Thoracic aorta (tissue), 2 donors: ENCODE results near the gene RCL1. TPM values are rescaled to one million over a fixed set of nuclear protein-coding genes. Genes with fewer than 3 reads are reported as not detected.
A peak's percentile ranks its signal among the peaks of the same experiment; 100 is the strongest.
"Not testable (repeated sequence)": the region's sequence is repeated elsewhere in the genome, so short reads cannot be mapped to it uniquely, and the experiment has no call there.

Experiments used
- ATAC-seq: fragments of 150-250 bp; one replicate; pipeline ENCODE4 v1.8.0; 2017; ENCODE audit warnings: low read depth; ENCODE audit not compliant: insufficient number of reproducible peaks, low FRiP score
- DNase-seq: peaks from one replicate; pipeline ENCODE4 v3.0.0-alpha.2; 2020; ENCODE audit warnings: low spot score
- H3K27ac ChIP-seq, 2 donors: fragments of 200-600 bp; sonication (generic); 1 replicate in 1 of 2; 2 replicates in 1 of 2; pipeline ENCODE4 v1.5.1; 2016; ENCODE audit warnings: mild to moderate bottlenecking in 2 of 2, moderate library complexity in 2 of 2
- H3K27me3 ChIP-seq: fragments of 200-600 bp; sonication (generic); replicated peaks from 2 replicates; pipeline ENCODE4 v1.6.0; 2016; ENCODE audit warnings: mild to moderate bottlenecking; ENCODE audit not compliant: insufficient read depth
- H3K36me3 ChIP-seq: fragments of 200-600 bp; sonication (generic); one replicate; pipeline ENCODE4 v1.5.1; 2016
- H3K4me1 ChIP-seq, 2 donors: fragments of 200-600 bp; sonication (generic); 1 replicate in 1 of 2; 2 replicates in 1 of 2; pipeline versions ENCODE4 v1.5.1 to v1.6.0; 2016; ENCODE audit warnings: low read depth in 2 of 2, mild to moderate bottlenecking in 1 of 2; ENCODE audit not compliant: control insufficient read depth in 1 of 2
- H3K4me3 ChIP-seq: fragments of 200-600 bp; sonication (generic); 2 replicates; pipeline ENCODE4 v1.5.1; 2016; ENCODE audit warnings: mild to moderate bottlenecking
- H3K9me3 ChIP-seq: fragments of 200-600 bp; sonication (generic); 2 replicates; pipeline ENCODE4 v1.5.1; 2016
- total RNA-seq, 2 donors: library from RNA; depleted of rRNA; stranded (reverse); fragments of >200 nt; gene quantifications; one replicate each; pipeline versions ENCODE4 v1.1.0 to v1.2.3, GENCODE V29; 2016
- TF ChIP-seq, protein P1 (sequence below): fragments of 200-600 bp; sonication (generic); IDR thresholded peaks from one replicate; pipeline ENCODE4 v1.5.1; 2019; ENCODE audit warnings: antibody characterized with exemption

Gene RCL1
- total RNA-seq, 2 donors from 2014 or later, result 29.6 to 62.2 TPM

DNA sequence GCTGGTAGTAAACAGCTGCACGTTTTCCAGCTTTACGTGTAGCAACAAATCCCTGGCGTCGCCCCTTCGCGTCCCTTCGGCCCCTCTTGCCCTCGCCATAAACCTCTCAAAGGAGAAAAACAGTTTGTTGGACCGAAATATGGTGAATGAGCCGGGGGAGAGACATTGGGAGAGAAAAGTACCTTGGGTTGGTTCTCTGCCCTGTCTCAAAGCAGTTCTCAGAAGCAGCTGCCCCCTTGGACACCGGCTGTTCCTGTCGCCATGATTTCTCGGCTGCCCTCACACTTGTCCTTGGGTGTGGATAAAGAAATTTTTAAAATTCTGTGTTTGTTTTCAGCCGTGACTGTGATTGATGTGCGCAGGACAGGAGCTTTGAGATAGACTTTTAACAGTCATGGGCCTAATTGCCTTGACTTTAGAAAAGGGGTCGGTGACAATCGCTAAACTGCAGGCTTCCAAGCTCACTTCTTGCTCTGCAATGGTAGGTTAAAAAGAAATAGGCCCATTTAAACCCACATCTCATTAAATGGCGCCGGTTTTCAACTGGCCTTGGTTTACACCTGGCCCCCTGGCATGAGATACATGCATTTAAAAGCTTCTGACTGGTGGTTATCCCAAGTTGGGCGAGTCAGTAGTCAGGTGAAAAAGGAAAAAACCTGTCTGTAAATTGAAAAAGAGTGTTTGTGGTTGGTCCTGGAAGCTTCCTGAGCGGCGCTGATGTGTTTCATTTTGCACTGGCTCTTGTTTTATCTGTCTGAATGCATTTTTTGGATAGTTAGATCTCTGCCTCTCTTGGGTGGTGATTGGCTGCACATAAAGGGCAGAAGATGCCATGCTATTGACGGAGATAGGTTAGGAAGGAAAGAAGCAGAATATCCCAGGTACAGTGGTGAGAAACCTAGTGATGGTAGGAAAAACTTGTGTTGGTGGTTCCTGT lies 983 bp downstream of the RCL1 start:
- no peaks in the 10 kb centered on the region for H3K36me3 ChIP-seq
- no peaks in the 10 kb centered on the region for H3K9me3 ChIP-seq
- TF ChIP-seq, protein P1, sequence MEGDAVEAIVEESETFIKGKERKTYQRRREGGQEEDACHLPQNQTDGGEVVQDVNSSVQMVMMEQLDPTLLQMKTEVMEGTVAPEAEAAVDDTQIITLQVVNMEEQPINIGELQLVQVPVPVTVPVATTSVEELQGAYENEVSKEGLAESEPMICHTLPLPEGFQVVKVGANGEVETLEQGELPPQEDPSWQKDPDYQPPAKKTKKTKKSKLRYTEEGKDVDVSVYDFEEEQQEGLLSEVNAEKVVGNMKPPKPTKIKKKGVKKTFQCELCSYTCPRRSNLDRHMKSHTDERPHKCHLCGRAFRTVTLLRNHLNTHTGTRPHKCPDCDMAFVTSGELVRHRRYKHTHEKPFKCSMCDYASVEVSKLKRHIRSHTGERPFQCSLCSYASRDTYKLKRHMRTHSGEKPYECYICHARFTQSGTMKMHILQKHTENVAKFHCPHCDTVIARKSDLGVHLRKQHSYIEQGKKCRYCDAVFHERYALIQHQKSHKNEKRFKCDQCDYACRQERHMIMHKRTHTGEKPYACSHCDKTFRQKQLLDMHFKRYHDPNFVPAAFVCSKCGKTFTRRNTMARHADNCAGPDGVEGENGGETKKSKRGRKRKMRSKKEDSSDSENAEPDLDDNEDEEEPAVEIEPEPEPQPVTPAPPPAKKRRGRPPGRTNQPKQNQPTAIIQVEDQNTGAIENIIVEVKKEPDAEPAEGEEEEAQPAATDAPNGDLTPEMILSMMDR, result no peak
- peaks cover 10 to 44% of the 10 kb centered on the region in 2 donors for H3K4me1 ChIP-seq
- peak; percentile 14 for ATAC-seq
- DNase-seq, result no peak
- peak overlapping the region; percentile 94 for H3K4me3 ChIP-seq
- peak overlapping the region; percentile 93 to 97 for H3K27ac ChIP-seq
- no peaks in the 10 kb centered on the region for H3K27me3 ChIP-seq

DNA sequence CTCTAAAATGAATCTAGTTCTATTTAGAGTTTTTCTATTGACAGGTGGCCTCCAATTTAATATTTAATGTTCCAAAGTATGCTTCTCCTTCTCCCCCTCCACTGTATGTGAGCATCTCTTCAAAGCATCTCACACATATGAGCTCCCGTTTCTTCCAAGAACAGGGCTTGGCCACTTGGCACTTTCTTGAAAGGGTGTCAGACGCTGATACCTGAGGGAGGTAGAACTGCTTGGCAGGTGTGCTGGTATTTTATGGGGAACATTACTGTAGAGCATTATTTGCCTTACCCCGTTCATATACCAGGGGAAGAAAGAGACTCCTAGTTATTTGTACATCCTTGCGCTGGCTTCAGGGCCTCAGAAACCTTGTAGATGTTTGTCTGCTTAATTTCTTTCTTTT lies 1.9 kb downstream of the RCL1 start:
- Histone ChIP-seq H3K27ac (no peak overlapping the region), H3K36me3 (no peaks in the 10 kb centered on the region), H3K9me3 (no peaks in the 10 kb centered on the region), H3K4me3 (peak overlapping the region; percentile 94), H3K4me1 (peaks cover 18 to 52% of the 10 kb centered on the region in 2 donors), H3K27me3 (no peaks in the 10 kb centered on the region)
- TF ChIP-seq, protein P1, result no peak
- ATAC-seq (no peak), DNase-seq (no peak)

DNA sequence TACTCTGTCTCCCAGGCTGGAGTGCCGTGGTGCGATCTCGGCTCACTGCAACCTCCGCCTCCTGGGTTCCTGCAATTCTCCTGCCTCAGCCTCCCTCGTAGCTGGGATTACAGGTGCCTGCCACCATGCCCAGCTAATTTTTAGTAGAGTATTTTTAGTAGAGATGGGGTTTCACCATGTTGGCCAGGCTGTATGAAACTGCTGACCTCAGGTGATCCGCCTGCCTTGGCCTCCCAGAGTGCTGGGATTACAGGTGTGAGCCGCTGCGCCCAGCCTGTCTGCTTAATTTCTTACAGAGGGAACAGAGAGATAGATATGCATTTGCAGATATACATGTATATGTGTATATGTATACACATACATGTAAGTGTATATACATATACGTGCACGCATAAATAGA lies 2.4 kb downstream of the RCL1 start:
- not testable (repeated sequence) for H3K9me3 ChIP-seq, H3K36me3 ChIP-seq, ATAC-seq, H3K27ac ChIP-seq, DNase-seq, H3K4me3 ChIP-seq, H3K27me3 ChIP-seq
- peaks cover 19 to 56% of the 10 kb centered on the region in 2 donors for H3K4me1 ChIP-seq

DNA sequence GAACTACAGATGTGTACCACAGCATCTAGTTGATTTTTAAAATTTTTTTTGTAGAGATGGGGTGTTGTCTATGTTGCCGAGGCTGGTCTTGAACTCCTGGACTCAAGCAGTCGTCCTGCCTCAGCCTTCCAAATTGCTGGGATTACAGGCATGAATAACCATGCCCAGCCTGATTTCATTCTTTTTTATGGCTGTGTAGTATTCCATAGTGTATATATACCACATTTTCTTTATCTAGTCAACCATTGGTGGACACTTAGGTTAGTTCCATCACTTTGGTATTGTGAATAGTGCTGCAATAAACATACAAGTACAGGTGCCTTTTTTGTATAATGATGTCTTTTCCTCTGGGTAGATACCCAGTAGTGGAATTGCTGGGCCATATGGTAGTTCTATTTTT lies 3.8 kb downstream of the RCL1 start:
- Histone ChIP-seq H3K9me3 (no peaks in the 10 kb centered on the region), H3K4me1 (peaks cover 19 to 62% of the 10 kb centered on the region in 2 donors), H3K27ac (no peak overlapping the region), H3K27me3 (no peaks in the 10 kb centered on the region), H3K36me3 (no peaks in the 10 kb centered on the region), H3K4me3 (no peak overlapping the region)
- ATAC-seq (no peak), DNase-seq (no peak)
- TF ChIP-seq, protein P1, result no peak

DNA sequence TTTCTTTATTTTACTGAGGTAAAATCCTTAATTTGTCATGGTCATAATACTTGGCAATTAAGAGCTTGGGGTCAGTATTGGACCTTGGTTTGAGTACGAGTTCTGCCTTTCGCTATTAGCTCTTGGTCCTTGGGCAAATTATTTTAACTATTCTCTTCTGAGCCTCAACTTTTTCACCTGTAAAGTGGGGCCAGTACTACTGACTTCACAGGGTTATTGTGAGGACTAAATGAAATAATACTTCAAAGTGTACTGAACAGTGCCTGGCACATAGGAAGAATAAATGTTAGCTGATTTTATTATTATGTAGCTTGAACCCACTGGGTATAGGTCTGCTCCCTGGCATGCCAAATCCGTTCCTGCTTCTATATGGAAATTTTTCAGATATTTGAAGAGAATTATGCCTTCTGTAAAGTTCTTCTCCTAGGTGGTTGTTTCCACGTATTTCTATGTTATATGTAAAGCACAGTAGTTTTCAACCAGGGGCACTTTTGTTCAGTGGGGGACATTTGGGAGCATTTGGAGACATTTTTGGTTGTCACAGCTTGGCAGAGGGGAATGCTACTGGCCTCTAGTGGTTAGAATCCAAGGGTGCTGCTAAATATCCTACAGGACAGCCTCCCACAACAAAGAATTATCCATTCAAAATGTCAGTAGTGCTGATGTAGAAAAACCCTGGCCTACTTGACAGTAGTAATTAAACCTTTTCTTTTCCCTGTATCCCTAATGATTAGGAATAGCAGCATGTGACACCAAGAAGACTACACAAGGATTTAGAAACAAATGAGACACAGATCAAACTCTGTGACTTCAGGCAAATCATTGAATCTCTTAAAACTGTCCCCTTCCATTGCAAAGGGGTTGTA lies 4.5 kb downstream of the RCL1 start:
- DNase-seq (no peak), ATAC-seq (no peak)
- Histone ChIP-seq H3K4me3 (no peak overlapping the region), H3K36me3 (no peaks in the 10 kb centered on the region), H3K27me3 (no peaks in the 10 kb centered on the region), H3K9me3 (no peaks in the 10 kb centered on the region), H3K4me1 (peaks cover 19 to 62% of the 10 kb centered on the region in 2 donors), H3K27ac (peak overlapping the region in 1 of 2 donors; percentile 46)
- TF ChIP-seq, protein P1, result peak; percentile 61
